GM13977 (cell line): ENCODE measurements around the gene KRTAP25-1.

ENCODE experiments used
- DNase-seq: peaks from one replicate; pipeline ENCODE4 v3.0.0; 2012; ENCODE audit warnings: low spot score
- in situ Hi-C: fragments of 300-500 bp; cut with MboI; formaldehyde crosslinking; loops from one replicate; pipeline ENCODE4 v1.12.0; 2022; ENCODE audit warnings: low sequenced_read_pairs, low pct_unique_long_range_greater_than_20kb, mixed read lengths, inconsistent platforms; ENCODE audit not compliant: unreplicated experiment
- TF ChIP-seq, protein P1 (sequence below): IDR thresholded peaks from 2 replicates; pipeline ENCODE4 v1.5.1; 2012; ENCODE audit warnings: mild to moderate bottlenecking, control low read depth; ENCODE audit not compliant: insufficient read depth; ENCODE audit errors: extremely low read depth, missing control alignments

Gene KRTAP25-1

DNA sequence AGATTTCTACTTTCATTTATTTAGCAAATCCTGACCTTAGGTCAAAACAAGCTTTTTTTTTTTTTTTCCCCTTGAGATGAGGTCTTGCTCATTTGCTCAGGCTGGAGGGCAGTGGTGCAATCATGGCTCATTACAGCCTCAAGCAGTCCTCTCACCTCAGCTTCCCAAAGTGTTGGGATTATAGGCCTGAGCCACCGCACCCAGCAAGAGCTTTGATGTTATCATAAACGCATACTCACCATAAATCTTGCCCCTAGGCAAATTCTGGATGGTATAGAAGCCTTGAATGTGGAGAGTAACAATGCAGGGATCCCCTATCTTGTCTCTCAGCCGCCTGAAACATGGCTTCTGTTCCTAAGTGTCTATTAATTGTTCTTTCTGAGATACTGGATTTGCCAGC, 48.7 kb downstream of the KRTAP25-1 start:
- in situ Hi-C loops: no loop called here
- TF ChIP-seq, protein P1, sequence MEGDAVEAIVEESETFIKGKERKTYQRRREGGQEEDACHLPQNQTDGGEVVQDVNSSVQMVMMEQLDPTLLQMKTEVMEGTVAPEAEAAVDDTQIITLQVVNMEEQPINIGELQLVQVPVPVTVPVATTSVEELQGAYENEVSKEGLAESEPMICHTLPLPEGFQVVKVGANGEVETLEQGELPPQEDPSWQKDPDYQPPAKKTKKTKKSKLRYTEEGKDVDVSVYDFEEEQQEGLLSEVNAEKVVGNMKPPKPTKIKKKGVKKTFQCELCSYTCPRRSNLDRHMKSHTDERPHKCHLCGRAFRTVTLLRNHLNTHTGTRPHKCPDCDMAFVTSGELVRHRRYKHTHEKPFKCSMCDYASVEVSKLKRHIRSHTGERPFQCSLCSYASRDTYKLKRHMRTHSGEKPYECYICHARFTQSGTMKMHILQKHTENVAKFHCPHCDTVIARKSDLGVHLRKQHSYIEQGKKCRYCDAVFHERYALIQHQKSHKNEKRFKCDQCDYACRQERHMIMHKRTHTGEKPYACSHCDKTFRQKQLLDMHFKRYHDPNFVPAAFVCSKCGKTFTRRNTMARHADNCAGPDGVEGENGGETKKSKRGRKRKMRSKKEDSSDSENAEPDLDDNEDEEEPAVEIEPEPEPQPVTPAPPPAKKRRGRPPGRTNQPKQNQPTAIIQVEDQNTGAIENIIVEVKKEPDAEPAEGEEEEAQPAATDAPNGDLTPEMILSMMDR: no peak
- DNase-seq: no peak
